DND-41 (cell line): ENCODE results near the gene AKR1B15.

Experiments used
- CTCF ChIP-seq: IDR thresholded peaks from 2 replicates; pipeline ENCODE4 v1.5.1; 2012; ENCODE audit warnings: borderline replicate concordance, low read length, moderate library complexity, mild to moderate bottlenecking; ENCODE audit not compliant: poor library complexity, severe bottlenecking; ENCODE audit errors: extremely low read depth
- EZH2 ChIP-seq: IDR thresholded peaks from 3 replicates; pipeline ENCODE4 v1.6.1; 2012; ENCODE audit warnings: borderline replicate concordance, low read depth, mild to moderate bottlenecking, moderate library complexity, low read length, inconsistent platforms; ENCODE audit not compliant: severe bottlenecking

DNA sequence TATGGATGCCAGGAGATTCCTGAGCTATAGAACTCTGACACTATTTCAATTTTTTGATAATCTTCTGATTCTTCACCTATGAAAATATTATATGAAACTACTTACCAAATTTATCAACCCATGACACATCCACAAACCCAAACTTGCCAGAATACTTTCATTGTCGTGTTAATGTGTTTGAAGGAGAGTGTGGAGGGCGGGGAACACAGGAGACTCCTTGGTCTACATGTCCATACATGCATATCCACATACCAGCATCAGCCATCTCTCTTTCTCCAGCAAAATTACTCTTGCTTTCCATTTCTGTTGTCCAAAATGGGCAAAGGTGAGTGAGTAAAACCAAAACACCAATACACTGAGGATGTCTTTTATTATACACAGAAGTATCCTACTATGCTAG is 74.3 kb downstream of the AKR1B15 start:
- no peak for TF ChIP-seq CTCF
- TF ChIP-seq EZH2: no peak
